GM23338 (cell line): Measurements from ENCODE around the gene TMEM139. TPM values are rescaled to one million over a fixed set of nuclear protein-coding genes. Genes with fewer than 3 reads are reported as not detected.

ENCODE experiments used
- ATAC-seq: fragments of 200-7000 bp; cut with Tn5 transposase; 3 replicates; pipeline ENCODE4 v1.9.1; 2020
- DNase-seq: peaks from one replicate; pipeline ENCODE4 v3.0.0-alpha.2; 2015; ENCODE audit warnings: low spot score
- H2AFZ ChIP-seq: fragments of 200-600 bp; sonication (generic); 2 replicates; pipeline ENCODE4 v1.8.0; 2016; ENCODE audit warnings: antibody characterized with exemption, mild to moderate bottlenecking, moderate library complexity
- H3F3A ChIP-seq: fragments of 200-600 bp; sonication (generic); replicated peaks from 2 replicates; pipeline ENCODE4 v1.8.0; 2017; ENCODE audit warnings: antibody characterized with exemption, mixed run types, low read depth
- H3K27ac ChIP-seq: fragments of 200-600 bp; sonication (generic); 2 replicates; pipeline ENCODE4 v1.6.1; 2016; ENCODE audit warnings: low read depth
- H3K27me3 ChIP-seq: fragments of 200-600 bp; sonication (generic); 2 replicates; pipeline ENCODE4 v1.8.0; 2016; ENCODE audit warnings: mild to moderate bottlenecking, mixed run types, moderate library complexity; ENCODE audit not compliant: insufficient read depth
- H3K36me3 ChIP-seq: fragments of 200-600 bp; sonication (generic); 2 replicates; pipeline ENCODE4 v1.8.0; 2016; ENCODE audit warnings: mild to moderate bottlenecking; ENCODE audit not compliant: insufficient read depth
- H3K4me1 ChIP-seq: fragments of 200-600 bp; sonication (generic); 2 replicates; pipeline ENCODE4 v1.8.0; 2016; ENCODE audit warnings: mild to moderate bottlenecking, moderate library complexity; ENCODE audit not compliant: insufficient read depth
- H3K4me2 ChIP-seq: fragments of 200-600 bp; sonication (generic); 2 replicates; pipeline ENCODE4 v1.7.1; 2017; ENCODE audit warnings: mixed run types
- H3K4me3 ChIP-seq: fragments of 200-600 bp; sonication (generic); 2 replicates; pipeline ENCODE4 v1.6.1; 2016; ENCODE audit warnings: mixed run types
- H3K79me2 ChIP-seq: fragments of 200-600 bp; sonication (generic); replicated peaks from 2 replicates; pipeline ENCODE4 v1.8.0; 2017; ENCODE audit warnings: mild to moderate bottlenecking; ENCODE audit not compliant: insufficient read depth
- H3K9me2 ChIP-seq: fragments of 200-600 bp; sonication (generic); 2 replicates; pipeline ENCODE4 v1.8.0; 2017; ENCODE audit not compliant: insufficient read depth
- H4K20me1 ChIP-seq: fragments of 200-600 bp; sonication (generic); replicated peaks from 2 replicates; pipeline ENCODE4 v1.8.0; 2017; ENCODE audit warnings: mild to moderate bottlenecking; ENCODE audit not compliant: insufficient read depth
- H3K27ac Mint-ChIP-seq: 2 replicates; pipeline ENCODE4 v1.8.0; 2020; ENCODE audit warnings: inconsistent platforms, mild to moderate bottlenecking, moderate library complexity, mixed read lengths
- H3K27me3 Mint-ChIP-seq: 3 replicates; pipeline ENCODE4 v1.8.0; 2022; ENCODE audit warnings: low read depth, mild to moderate bottlenecking, moderate library complexity, mixed read lengths, inconsistent platforms; ENCODE audit not compliant: insufficient read depth, poor library complexity
- H3K36me3 Mint-ChIP-seq: 3 replicates; pipeline ENCODE4 v1.8.0; 2021; ENCODE audit warnings: low read depth, mild to moderate bottlenecking, inconsistent platforms, moderate library complexity, mixed read lengths
- H3K4me1 Mint-ChIP-seq: 3 replicates; pipeline ENCODE4 v1.8.0; 2020; ENCODE audit warnings: mild to moderate bottlenecking, inconsistent platforms, mixed read lengths
- H3K4me3 Mint-ChIP-seq: 3 replicates; pipeline ENCODE4 v1.8.0; 2021; ENCODE audit warnings: moderate library complexity, mild to moderate bottlenecking, inconsistent platforms, mixed read lengths
- H3K9me3 Mint-ChIP-seq: 3 replicates; pipeline ENCODE4 v1.8.0; 2020; ENCODE audit warnings: moderate library complexity, mild to moderate bottlenecking, inconsistent platforms, mixed read lengths
- CTCF ChIP-seq, 2 experiments: fragments of 200-600 bp in 1 of 2; sonication (generic) in 1 of 2; conservative IDR thresholded peaks; 2 replicates each; pipeline versions ENCODE4 v1.5.1 to v1.6.1; 2016 to 2017; ENCODE audit warnings: antibody characterized with exemption in 2 of 2, low read depth in 2 of 2, mild to moderate bottlenecking in 2 of 2, moderate library complexity in 1 of 2
- EZH2 ChIP-seq: fragments of 200-600 bp; sonication (generic); IDR thresholded peaks from one replicate; pipeline ENCODE4 v1.8.0; 2017; ENCODE audit warnings: antibody characterized with exemption, mild to moderate bottlenecking, low read depth; ENCODE audit not compliant: unreplicated experiment
- JUNB ChIP-seq: IDR thresholded peaks from one replicate; pipeline ENCODE4 v1.6.1; 2016; ENCODE audit warnings: antibody characterized with exemption; ENCODE audit not compliant: unreplicated experiment
- NANOG ChIP-seq: IDR thresholded peaks from 2 replicates; pipeline ENCODE4 v1.6.1; 2016; ENCODE audit warnings: antibody characterized with exemption, borderline replicate concordance
- POLR2AphosphoS5 ChIP-seq: IDR thresholded peaks from 2 replicates; pipeline ENCODE4 v1.6.1; 2016; ENCODE audit warnings: antibody characterized with exemption, low read depth
- ZNF114 ChIP-seq: fragments of 250-450 bp; sonication (Bioruptor Pico); IDR thresholded peaks from 2 replicates; pipeline ENCODE4 v1.5.0; 2020; ENCODE audit warnings: mild to moderate bottlenecking, moderate library complexity
- ZNF331 ChIP-seq: fragments of 250-450 bp; sonication (Bioruptor Pico); IDR thresholded peaks from 2 replicates; pipeline ENCODE4 v1.5.0; 2020; ENCODE audit warnings: low read depth, mild to moderate bottlenecking, moderate library complexity
- ZNF462 ChIP-seq: fragments of 250-450 bp; sonication (Bioruptor Pico); IDR thresholded peaks from 2 replicates; pipeline ENCODE4 v1.5.0; 2020; ENCODE audit warnings: mild to moderate bottlenecking, moderate library complexity
- polyA plus RNA-seq: library from polyadenylated mRNA; unstranded; fragments of >200 nt; fragmentation: Nextera tagmentation; extraction: Ambion mirVana; gene quantifications from 2 replicates; pipeline ENCODE4 v1.2.1, GENCODE V29; 2016
- total RNA-seq: library from RNA; depleted of rRNA; stranded (reverse); fragments of >200 nt; shearing (Covaris generic); gene quantifications from 2 replicates; pipeline ENCODE4 v1.2.3, GENCODE V29; 2014
- TF ChIP-seq, protein P1 (sequence below): IDR thresholded peaks from one replicate; pipeline ENCODE4 v1.6.1; 2018; ENCODE audit warnings: antibody characterized with exemption; ENCODE audit not compliant: unreplicated experiment

TMEM139 gene
- total and polyA plus RNA-seq, 2 experiments from 2014 or later, result 3.3 to 3.6 TPM

GRCh38 chr7:143250199-143250598 lies 34.6 kb upstream of the TMEM139 start:
- TF ChIP-seq ZNF462 (no peak), EZH2 (no peak), ZNF114 (no peak), POLR2AphosphoS5 (no peak), CTCF (conservative IDR thresholded peaks at IDR 0.05; ENCODE audit: low read depth in 2 of 2) (no peak), ZNF331 (no peak), NANOG (no peak), JUNB (no peak)
- TF ChIP-seq, protein P1, sequence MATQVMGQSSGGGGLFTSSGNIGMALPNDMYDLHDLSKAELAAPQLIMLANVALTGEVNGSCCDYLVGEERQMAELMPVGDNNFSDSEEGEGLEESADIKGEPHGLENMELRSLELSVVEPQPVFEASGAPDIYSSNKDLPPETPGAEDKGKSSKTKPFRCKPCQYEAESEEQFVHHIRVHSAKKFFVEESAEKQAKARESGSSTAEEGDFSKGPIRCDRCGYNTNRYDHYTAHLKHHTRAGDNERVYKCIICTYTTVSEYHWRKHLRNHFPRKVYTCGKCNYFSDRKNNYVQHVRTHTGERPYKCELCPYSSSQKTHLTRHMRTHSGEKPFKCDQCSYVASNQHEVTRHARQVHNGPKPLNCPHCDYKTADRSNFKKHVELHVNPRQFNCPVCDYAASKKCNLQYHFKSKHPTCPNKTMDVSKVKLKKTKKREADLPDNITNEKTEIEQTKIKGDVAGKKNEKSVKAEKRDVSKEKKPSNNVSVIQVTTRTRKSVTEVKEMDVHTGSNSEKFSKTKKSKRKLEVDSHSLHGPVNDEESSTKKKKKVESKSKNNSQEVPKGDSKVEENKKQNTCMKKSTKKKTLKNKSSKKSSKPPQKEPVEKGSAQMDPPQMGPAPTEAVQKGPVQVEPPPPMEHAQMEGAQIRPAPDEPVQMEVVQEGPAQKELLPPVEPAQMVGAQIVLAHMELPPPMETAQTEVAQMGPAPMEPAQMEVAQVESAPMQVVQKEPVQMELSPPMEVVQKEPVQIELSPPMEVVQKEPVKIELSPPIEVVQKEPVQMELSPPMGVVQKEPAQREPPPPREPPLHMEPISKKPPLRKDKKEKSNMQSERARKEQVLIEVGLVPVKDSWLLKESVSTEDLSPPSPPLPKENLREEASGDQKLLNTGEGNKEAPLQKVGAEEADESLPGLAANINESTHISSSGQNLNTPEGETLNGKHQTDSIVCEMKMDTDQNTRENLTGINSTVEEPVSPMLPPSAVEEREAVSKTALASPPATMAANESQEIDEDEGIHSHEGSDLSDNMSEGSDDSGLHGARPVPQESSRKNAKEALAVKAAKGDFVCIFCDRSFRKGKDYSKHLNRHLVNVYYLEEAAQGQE, result no peak
- Mint-ChIP-seq H3K27me3 (no peaks in the 10 kb centered on the region), H3K4me3 (no peak overlapping the region), H3K4me1 (no peaks in the 10 kb centered on the region), H3K27ac (no peak overlapping the region), H3K9me3 (no peaks in the 10 kb centered on the region), H3K36me3 (no peaks in the 10 kb centered on the region)
- no peak overlapping the region for H3K4me2 ChIP-seq
- no peaks in the 10 kb centered on the region for H3K4me1 ChIP-seq
- DNase-seq (no peak), ATAC-seq (no peak)
- no peaks in the 10 kb centered on the region for H4K20me1 ChIP-seq
- H3K9me2 ChIP-seq, result no peaks in the 10 kb centered on the region
- no peaks in the 10 kb centered on the region for H3F3A ChIP-seq
- H3K36me3 ChIP-seq, result no peaks in the 10 kb centered on the region
- no peak overlapping the region for H2AFZ ChIP-seq
- H3K27ac ChIP-seq, result no peak overlapping the region
- no peaks in the 10 kb centered on the region for H3K27me3 ChIP-seq
- no peaks in the 10 kb centered on the region for H3K79me2 ChIP-seq
- H3K4me3 ChIP-seq, result no peak overlapping the region
